Measurements from ENCODE around the gene AVEN.

Gene AVEN

DNA sequence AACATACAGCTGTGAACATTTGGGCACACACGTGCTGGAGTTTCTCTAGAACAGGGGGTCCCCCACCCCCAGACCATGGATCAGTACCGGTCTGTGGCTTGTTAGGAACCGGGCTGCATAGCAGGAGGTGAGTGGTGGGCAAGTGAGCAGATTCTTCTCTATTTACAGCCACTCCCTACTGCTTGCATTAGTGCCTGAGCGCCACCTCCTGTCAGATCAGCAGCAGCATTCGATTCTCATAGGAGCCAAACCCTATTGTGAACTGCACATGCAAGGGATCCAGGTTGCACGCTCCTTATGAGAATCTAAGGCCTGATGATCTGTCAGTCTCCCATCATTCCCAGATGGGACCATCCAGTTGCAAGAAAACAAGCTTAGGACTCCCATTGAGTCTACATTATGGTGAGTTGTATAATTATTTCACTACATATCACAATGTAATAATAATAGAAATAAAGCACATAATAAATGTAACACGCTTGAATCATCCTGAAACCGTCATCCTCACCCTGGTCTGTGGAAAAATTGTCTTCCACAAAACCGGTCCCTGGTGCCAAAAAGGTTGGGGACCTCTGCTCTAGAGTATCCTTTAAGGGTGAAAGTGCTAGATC is 44.9 kb downstream of the AVEN start:
- FAIRE-seq (no peak), DNase-seq (ENCODE audit: insufficient read length, low spot score) (no peak)

- peak; percentile 33 for FAIRE-seq
Measured at GRCh38 chr15:33988384-33988783, 50.6 kb downstream of the AVEN start.

DNA sequence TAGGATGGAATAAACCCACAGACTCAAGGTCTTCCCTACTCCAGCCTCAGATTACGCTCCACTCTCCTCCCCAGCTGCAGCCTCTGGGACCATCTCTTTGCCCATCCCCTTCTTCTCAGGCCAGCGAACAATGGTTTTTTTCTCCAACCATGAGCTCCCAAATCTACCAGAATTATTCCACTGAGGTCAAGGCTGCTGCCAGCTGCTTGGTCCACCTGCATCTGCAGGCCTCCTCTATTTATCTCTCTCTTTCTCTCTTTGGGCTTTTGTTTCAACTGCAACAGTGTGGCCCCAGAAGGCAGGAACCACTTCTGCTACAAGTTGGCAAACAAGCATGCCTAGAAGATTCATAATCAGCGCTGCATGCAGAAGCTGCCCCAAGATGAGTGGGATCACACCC is 51.6 kb downstream of the AVEN start:
- no peak for FAIRE-seq

More at GRCh38 chr15:33988384-33988783, 50.6 kb downstream of the AVEN start:
- DNase-seq (ENCODE audit: insufficient read length, low spot score): no peak

GRCh38 chr15:33985751-33986150 is 53.3 kb downstream of the AVEN start:
- no peak for DNase-seq (ENCODE audit: insufficient read length, low spot score)
- no peak for FAIRE-seq

More for the DNA sequence above, 51.6 kb downstream of the AVEN start:
- no peak for DNase-seq (ENCODE audit: insufficient read length, low spot score)

DNA sequence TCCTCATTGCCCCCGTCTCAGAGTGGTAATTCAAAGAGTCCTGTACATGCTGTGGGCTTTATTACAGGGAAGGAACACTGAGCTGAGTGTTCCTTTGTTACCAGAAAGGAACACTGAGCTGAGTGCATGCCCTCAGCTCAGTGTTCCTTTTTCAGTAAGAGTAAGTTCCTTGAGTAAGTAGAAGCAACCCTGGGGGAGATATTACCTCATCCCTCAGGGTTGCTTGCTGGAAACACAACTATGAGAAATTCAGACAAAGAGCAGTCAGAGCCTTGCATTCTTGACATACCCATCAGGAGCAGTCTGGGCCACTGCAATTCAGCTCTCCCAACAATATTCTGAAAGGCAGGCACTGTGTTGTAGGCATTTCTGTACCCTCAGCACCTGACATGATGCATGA is 53.7 kb downstream of the AVEN start:
- no peak for FAIRE-seq

GRCh38 chr15:33982516-33982915 is 56.5 kb downstream of the AVEN start:
- FAIRE-seq (no peak), DNase-seq (ENCODE audit: insufficient read length, low spot score) (no peak)

More for the DNA sequence above, 53.7 kb downstream of the AVEN start:
- DNase-seq (ENCODE audit: insufficient read length, low spot score): peak; percentile 20

- no peak for FAIRE-seq
- no peak for DNase-seq (ENCODE audit: insufficient read length, low spot score)
Measured at GRCh38 chr15:33980159-33980558, 58.8 kb downstream of the AVEN start.

- FAIRE-seq (no peak), DNase-seq (ENCODE audit: insufficient read length, low spot score) (no peak)
Measured at GRCh38 chr15:33975022-33975565, 63.9 kb downstream of the AVEN start.

DNA sequence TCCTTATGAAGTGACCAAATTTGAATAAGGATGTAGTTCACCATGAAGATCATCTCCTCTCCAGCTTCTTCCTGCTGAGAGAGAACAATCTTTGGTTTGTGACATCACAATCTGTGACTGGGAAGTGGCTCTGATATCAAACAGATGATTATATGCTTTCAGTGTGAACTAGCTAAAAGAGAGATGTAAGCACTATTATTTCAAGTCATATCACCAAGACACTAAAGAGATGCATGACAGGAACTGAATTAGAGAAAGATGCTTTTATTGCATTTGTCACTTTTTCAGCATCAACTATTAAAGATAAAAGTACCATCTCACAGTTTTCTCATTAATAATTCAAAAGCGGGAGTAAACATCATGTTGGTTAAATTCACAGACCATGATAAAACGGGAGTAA is 67.2 kb downstream of the AVEN start:
- FAIRE-seq (no peak), DNase-seq (ENCODE audit: insufficient read length, low spot score) (no peak)

DNA sequence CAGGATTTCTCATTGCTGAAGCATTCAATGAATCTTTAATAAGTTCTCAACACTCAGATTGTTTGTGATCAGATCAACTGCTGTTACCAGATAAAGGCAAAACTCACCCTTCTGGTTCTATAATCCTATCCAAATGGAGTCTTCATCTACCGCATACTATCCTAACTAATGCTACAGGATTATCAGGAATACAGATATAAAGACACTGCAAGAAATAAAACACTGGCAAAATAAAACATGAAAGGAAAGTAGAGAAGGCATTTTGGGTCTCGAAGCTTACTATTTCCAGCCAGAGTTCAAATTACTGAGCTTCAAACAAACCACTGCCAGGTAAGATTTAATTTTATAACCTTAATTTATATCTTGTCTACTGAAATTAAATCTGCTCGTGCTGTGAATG is 70.2 kb downstream of the AVEN start:
- FAIRE-seq (no peak), DNase-seq (ENCODE audit: insufficient read length, low spot score) (no peak)

DNA sequence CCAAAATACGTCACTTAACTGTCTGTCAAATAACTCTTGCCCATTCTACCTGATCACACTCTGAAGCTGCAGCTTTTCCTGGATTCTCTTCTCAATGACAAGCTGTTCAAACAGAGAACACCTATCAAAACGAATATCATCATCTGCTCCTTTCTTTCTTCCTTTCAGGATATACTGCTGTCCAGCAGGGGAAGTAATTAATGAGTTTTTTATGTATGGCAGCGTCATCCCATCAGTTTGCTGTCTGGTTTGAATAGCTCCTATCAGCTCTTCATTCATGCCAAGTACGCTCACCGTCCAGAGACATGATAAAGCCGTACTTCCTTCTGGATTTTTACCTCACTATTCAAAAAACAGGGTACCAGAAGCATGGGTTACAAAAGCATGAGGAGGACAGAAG is 70.8 kb downstream of the AVEN start, which contains the start of gene CHRM5:
Gene CHRM5, plus strand, starts transcription at position 274 of the 400 bp plus-strand sequence. CDS start 94,221 bp downstream, outside the sequence.
- no peak for DNase-seq (ENCODE audit: insufficient read length, low spot score)
- FAIRE-seq: no peak

GRCh38 chr15:33964665-33965040 is 74.4 kb downstream of the AVEN start:
- FAIRE-seq: no peak
- DNase-seq (ENCODE audit: insufficient read length, low spot score): no peak

- FAIRE-seq: no peak
- peak; percentile 13 for DNase-seq (ENCODE audit: insufficient read length, low spot score)
Measured at GRCh38 chr15:33963831-33964664, 75.0 kb downstream of the AVEN start.

DNA sequence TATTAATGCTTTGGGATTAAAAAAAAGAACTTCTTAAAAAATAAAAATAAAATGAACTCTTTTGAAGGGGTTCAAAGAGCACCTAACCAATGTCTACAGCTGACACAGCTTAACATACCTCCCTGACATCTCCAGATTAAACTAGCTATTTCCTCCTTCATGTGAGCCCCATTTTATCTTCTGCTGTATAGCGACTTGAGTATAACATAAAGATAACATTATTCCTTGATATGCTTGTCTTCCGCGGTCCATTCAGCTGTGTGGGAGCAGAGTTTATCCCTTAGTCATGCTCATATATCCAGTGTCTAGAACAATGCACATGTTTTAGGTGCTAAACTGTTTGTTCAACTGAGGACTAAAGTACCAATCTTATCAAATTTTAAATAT is 78.5 kb downstream of the AVEN start:
- FAIRE-seq (no peak), DNase-seq (ENCODE audit: insufficient read length, low spot score) (no peak)

DNA sequence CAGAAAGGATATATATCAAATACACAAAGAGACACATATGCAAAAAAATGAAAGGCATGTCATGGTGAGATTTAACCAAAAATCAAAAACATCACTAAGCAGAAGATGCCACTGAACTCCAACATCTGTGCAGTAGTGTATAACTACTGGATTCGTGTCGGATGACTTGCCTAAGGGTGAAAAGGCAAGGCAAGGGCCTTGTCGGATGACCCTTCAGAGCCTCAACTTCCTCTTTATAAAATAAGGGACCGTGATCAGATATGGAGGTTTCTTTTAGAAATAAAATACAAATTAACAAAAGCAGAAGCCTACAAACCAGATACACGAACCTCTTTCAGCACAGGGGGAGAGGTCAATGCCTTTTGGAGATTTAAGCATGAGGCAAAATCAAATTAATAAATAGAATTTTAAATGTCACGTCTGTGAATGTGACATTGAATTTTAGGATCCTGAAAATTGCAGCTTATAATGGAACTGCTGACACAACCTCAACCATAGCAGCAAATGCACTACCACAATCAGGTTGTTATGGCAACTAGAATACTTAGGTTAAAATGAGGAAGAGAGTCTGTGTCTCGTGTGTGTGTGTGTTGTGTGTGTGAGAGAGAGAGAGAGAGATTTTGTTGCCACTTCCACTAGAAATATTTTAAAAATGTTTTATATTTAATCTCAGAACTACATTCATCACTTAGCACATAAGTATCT is 79.0 kb downstream of the AVEN start:
- DNase-seq (ENCODE audit: insufficient read length, low spot score) (no peak), FAIRE-seq (no peak)

DNA sequence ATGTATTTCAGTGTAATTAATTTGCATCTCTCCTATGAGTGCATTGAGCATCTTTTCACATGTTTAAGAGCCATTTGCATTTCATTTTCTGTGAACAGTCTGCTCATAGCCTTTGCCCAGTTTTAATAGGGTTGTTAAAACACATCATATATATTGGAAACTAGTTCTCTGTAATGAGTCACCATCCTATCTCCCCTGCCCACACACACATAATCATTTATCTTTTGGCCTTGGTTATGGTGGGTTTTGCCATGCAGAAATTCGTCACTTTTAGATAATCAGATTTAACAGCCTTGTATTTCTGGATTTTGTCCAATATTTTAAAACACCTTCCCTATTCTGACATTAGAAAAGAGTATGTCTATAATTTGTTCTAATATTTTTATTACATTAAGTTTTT is 82.6 kb downstream of the AVEN start:
- FAIRE-seq: no peak
- no peak for DNase-seq (ENCODE audit: insufficient read length, low spot score)

DNA sequence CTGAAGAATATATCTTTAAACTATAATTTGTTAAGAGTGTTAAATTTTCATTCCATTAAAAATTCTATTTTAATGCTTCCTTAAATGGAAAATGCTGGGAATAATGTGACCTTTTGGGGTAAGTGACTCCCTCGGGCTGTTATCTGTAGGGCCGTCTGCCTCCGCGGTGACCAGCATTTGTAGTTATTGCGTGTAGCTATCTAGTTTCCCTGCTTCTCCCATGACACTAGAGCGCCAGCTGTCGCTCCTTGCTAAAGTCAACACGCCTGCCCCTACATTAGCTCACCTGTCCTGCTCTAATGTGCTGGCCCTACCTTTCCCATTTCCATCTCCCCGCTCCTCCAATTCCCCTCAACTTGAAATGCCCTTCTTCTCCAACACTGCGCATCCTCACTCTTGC is 83.1 kb downstream of the AVEN start:
- DNase-seq (ENCODE audit: insufficient read length, low spot score) (no peak), FAIRE-seq (no peak)

GRCh38 chr15:33946152-33946551 is 92.9 kb downstream of the AVEN start:
- FAIRE-seq (no peak), DNase-seq (ENCODE audit: insufficient read length, low spot score) (no peak)

DNA sequence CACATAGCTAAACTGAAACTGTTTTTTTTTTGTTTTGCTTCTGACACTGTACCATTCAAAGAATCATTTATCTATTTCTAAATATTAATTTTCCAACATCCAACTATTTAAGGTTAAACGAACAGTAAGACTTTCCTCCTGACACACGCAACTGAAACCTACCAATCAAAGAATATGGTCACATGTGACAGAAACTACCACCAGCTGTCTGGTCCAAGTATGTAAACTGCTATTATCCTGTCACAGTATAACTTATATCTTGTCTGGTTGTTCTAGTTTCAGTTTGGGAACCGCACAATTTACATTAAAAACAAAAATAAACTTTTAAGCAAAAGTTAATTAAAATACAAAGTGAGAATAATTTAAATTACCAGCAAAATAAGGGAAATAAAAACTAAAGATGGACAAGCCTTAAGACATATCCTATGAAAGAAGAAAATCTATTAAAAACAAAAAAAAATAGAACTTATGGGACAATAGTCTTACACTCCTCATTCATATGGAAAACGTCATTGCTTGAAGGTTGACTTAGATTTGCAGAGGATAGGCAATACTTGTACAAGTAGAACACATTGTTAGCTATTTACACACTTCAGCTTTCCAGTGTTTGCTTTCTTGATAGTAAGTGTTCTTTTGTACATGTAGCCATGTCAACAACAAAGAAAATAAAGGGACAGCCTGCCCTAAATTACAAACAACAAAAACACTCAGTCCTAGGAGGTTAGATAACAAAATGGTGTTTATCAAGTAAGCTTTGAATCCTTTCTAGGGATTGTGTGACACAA is 97.5 kb downstream of the AVEN start:
- FAIRE-seq (no peak), DNase-seq (ENCODE audit: insufficient read length, low spot score) (no peak)

DNA sequence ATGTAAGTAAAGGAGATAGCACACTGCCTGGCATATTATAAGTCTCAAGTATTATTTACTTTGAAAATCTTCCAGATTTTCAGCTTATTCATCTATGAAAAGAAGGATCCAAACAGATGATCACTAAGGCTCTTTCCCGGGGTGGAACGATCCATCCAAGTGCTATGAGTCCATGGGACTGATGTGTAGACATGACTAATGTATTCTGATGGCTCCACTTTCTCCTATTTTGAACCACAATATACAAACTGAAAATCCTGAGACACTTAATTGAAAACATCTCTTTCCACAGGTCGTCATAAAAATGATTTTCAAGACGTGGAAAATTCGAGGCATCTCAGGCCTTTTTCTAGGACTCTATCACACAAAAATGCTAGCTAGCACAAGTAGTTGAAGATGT is 104.1 kb downstream of the AVEN start:
- DNase-seq (ENCODE audit: insufficient read length, low spot score): no peak
- FAIRE-seq: no peak

- no peak for FAIRE-seq
Measured at GRCh38 chr15:33934396-33934795, 104.6 kb downstream of the AVEN start.

More at GRCh38 chr15:33934396-33934795, 104.6 kb downstream of the AVEN start:
- no peak for DNase-seq (ENCODE audit: insufficient read length, low spot score)

Measured in HTR-8/SVneo (cell line).